NB4 (cell line): ENCODE measurements around the gene PGLYRP4.

Experiments used
- DNase-seq: peaks from one replicate; pipeline ENCODE4 v3.0.0; 2010; ENCODE audit warnings: low read depth
- H3K4me3 ChIP-seq: one replicate; pipeline ENCODE4 v1.5.1; 2011; ENCODE audit warnings: mild to moderate bottlenecking, low read depth, low read length, moderate library complexity
- CTCF ChIP-seq: IDR thresholded peaks from one replicate; pipeline ENCODE4 v1.5.1; 2012; ENCODE audit warnings: low read depth, low read length
- MAX ChIP-seq: IDR thresholded peaks from 2 replicates; pipeline ENCODE4 v1.6.1; 2011; ENCODE audit warnings: low read depth, low read length
- MYC ChIP-seq: IDR thresholded peaks from 2 replicates; pipeline ENCODE4 v1.6.1; 2011; ENCODE audit warnings: low read depth, low read length
- POLR2A ChIP-seq: IDR thresholded peaks from 2 replicates; pipeline ENCODE4 v1.6.1; 2011; ENCODE audit warnings: mild to moderate bottlenecking; ENCODE audit not compliant: insufficient read length; ENCODE audit errors: extremely low read depth

The PGLYRP4 gene

GRCh38 chr1:153341431-153341934 is 7.2 kb downstream of the PGLYRP4 start:
- no peak for DNase-seq
- TF ChIP-seq MAX (no peak), CTCF (no peak), MYC (no peak), POLR2A (no peak)
- no peak overlapping the region for H3K4me3 ChIP-seq

- DNase-seq: no peak
- TF ChIP-seq POLR2A (no peak), MYC (no peak), MAX (no peak), CTCF (no peak)
- H3K4me3 ChIP-seq: no peak overlapping the region
These were observed 8.3 kb downstream of the PGLYRP4 start for GRCh38 chr1:153340356-153340755.

- no peak overlapping the region for H3K4me3 ChIP-seq
- TF ChIP-seq MYC (no peak), POLR2A (no peak), MAX (no peak), CTCF (no peak)
- DNase-seq: peak; percentile 38
These were observed 8.8 kb downstream of the PGLYRP4 start for GRCh38 chr1:153339802-153340201.

GRCh38 chr1:153337980-153338853 is 10.4 kb downstream of the PGLYRP4 start:
- H3K4me3 ChIP-seq: no peak overlapping the region
- TF ChIP-seq CTCF (no peak), POLR2A (no peak), MAX (no peak), MYC (no peak)
- DNase-seq: no peak

GRCh38 chr1:153336650-153337049 is 12.0 kb downstream of the PGLYRP4 start:
- TF ChIP-seq MAX: no peak
- TF ChIP-seq POLR2A: no peak
- no peak for TF ChIP-seq CTCF
- no peak for TF ChIP-seq MYC
- DNase-seq: no peak
- no peak overlapping the region for H3K4me3 ChIP-seq
